Right lobe of liver (tissue), 6 donors: ENCODE measurements around the gene SGPP2. TPM values are rescaled to one million over a fixed set of nuclear protein-coding genes. Genes with fewer than 3 reads are reported as not detected.

Experiments used
- ATAC-seq, 4 donors: fragments of 200-7000 bp; cut with Tn5 transposase; one replicate each; pipeline ENCODE4 v1.9.1; 2020; ENCODE audit warnings: mild to moderate bottlenecking in 4 of 4, moderate library complexity in 4 of 4
- DNase-seq, 3 donors: peaks; one replicate each; pipeline ENCODE4 v3.0.0-alpha.2; 2020
- H3K27ac ChIP-seq, 3 donors: fragments of 200-600 bp; one replicate each; pipeline ENCODE4 v1.8.0; 2022
- H3K27me3 ChIP-seq, 2 donors: fragments of 200-600 bp; one replicate each; pipeline ENCODE4 v1.8.0; 2022
- H3K36me3 ChIP-seq, 4 donors: fragments of 200-600 bp; sonication (generic) in 1 of 4; one replicate each; pipeline versions ENCODE4 v1.5.1 to v1.8.0; 2017 to 2022; ENCODE audit warnings: control low read depth in 1 of 4
- H3K4me1 ChIP-seq, 4 donors: fragments of 200-600 bp; sonication (generic) in 1 of 4; one replicate each; pipeline versions ENCODE4 v1.5.1 to v1.8.0; 2017 to 2022; ENCODE audit warnings: control low read depth in 1 of 4
- H3K4me3 ChIP-seq, 3 donors: fragments of 200-600 bp; one replicate each; pipeline ENCODE4 v1.8.0; 2022
- H3K9me3 ChIP-seq, 4 donors: fragments of 200-600 bp; sonication (generic) in 1 of 4; one replicate each; pipeline versions ENCODE4 v1.5.1 to v1.8.0; 2017 to 2022; ENCODE audit warnings: control low read depth in 1 of 4
- CTCF ChIP-seq, 4 donors: fragments of 200-600 bp in 3 of 4; fragments of 450-650 bp in 1 of 4; IDR thresholded peaks; one replicate each; pipeline versions ENCODE4 v1.5.1 to v1.8.0; 2016 to 2022; ENCODE audit warnings: antibody characterized with exemption in 4 of 4, mild to moderate bottlenecking in 2 of 4
- POLR2A ChIP-seq: fragments of 450-650 bp; IDR thresholded peaks from one replicate; pipeline ENCODE4 v1.6.1; 2017; ENCODE audit warnings: antibody characterized with exemption, mild to moderate bottlenecking
- WGBS: methylation state at CpG from one replicate; pipeline ENCODE4 v1.1.6; 2018; ENCODE audit warnings: low coverage, low lambda C conversion rate; ENCODE audit not compliant: insufficient coverage; ENCODE audit errors: missing lambda C conversion rate; 5-methylcytosine and 5-hydroxymethylcytosine counted together
- intact Hi-C, 2 donors: fragments of 100-400 bp; cut with DNase I; formaldehyde crosslinking; loops; one replicate each; pipeline versions ENCODE4 v1.11.2 to v1.14.1; 2022
- total RNA-seq, 6 experiments: library from RNA; depleted of rRNA in 2 of 6; stranded (reverse); fragments of >200 nt in 2 of 6; fragmentation: NEBNext Ultra II Directional in 3 of 6; extraction: Animal tissue kit (Norgen Biotek cat#: 25700) in 3 of 6; gene quantifications; one replicate each; pipeline versions ENCODE4 v1.1.0 to v1.2.4, GENCODE V29; 2016 to 2023
- donor health status: DM: no; HTN: yes; CAD: no.
- donor health status: DM: no; HTN: no; CAD: no.
- donor health status: DM: no; HTN: no; CAD: no.
- donor health status: DM: no; HTN: yes; CAD: no.
- donor health status: DM: no; HTN: yes; CAD: no.

SGPP2 gene
- total RNA-seq, 6 experiments from 2014 or later = 0.14 to 0.25 (median 0.18) TPM

DNA sequence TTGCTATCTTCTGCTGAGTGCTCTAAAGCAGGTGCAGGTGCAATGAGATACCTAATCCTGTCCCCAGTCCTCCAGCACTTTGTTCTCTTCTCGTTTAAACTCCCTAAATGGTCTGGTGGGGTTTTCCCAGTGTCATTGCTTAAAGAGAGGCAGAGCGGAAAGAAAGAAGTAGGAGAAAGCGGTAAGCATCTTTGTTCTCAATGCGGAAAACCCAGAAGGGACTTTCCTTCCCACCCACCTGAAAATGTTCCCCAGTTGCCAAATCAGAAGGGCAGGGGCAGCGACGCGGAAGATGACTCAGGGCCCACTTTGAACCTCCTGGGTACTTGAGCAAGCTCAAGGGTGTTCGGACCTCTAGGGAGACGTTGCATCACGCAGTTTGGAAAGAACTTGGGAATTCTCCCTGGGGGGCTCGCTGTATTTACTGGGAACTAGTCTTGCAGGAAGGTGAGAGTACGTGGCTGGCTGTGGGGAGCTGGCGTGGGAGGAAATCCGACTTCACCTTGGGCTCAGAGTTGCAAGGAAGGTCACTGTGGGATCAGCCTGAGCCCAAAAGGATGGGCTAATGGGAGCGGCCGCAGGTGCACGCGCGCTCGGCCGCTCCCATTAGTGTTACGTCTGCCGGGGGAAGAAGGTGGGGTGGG lies 589 bp upstream of the SGPP2 start:
- Histone ChIP-seq H3K4me3 (peak overlapping the region in 1 of 3 donors; percentile 49), H3K27ac (no peak overlapping the region), H3K4me1 (peaks cover 0 to 6% (median 0%) of the 10 kb centered on the region in 4 donors), H3K27me3 (peaks cover 0 to 11% of the 10 kb centered on the region in 2 donors), H3K9me3 (no peaks in the 10 kb centered on the region), H3K36me3 (no peaks in the 10 kb centered on the region)
- no peak for TF ChIP-seq POLR2A
- TF ChIP-seq CTCF (IDR thresholded peaks at IDR 0.05) = no peak
- DNase-seq (no peak), ATAC-seq (peak in 1 of 4 donors; percentile 16)
- intact Hi-C loops = no loop called here
- 28% methylated on average over 14 of the region's 23 CpGs for WGBS

GRCh38 chr2:222424729-222425671 lies 657 bp downstream of the SGPP2 start:
- ATAC-seq (peak; percentile 18 to 36 (median 22)), DNase-seq (peak in 2 of 3 donors; percentile 20 to 57)
- H3K4me1 ChIP-seq = peaks cover 0 to 6% (median 0%) of the 10 kb centered on the region in 4 donors
- no peaks in the 10 kb centered on the region for H3K36me3 ChIP-seq
- WGBS = 13% methylated on average over 22 of the region's 74 CpGs
- H3K27ac ChIP-seq = no peak overlapping the region
- peaks cover 0 to 11% of the 10 kb centered on the region in 2 donors for H3K27me3 ChIP-seq
- H3K4me3 ChIP-seq = peak overlapping the region; percentile 25 to 49 (median 32)
- intact Hi-C loops = no loop called here
- no peaks in the 10 kb centered on the region for H3K9me3 ChIP-seq
- TF ChIP-seq CTCF (IDR thresholded peaks at IDR 0.05) (no peak), POLR2A (no peak)

DNA sequence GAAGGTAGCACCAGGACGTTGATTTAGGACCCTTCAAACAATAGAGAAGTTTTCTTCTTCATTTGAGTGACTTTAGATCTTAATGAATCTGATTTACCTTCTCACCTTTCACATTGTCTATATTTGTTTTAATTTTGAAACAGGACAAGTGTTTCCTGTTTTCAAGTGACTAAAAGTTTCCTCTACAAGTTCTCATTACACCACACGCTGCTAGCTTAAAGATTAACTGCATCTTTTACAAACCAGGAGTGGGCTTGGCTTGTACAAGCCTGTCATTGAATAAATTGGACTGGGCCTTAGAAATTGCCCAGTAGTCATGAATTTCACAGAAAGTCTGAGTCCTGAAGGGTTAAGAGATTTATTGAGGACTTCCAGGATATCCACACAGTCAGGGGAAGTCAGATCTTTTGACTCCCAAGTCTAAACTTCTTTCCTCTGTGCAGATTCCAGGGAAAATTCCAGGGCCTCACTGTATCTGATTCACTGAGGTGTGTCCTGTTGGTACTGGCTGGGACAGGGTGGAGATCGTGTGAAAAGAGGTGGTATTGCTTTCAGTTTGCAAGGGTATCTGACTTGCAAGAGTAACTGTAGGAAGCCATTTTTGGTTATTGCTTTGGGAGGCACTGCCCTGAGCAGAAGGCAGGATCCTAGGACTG lies 3.4 kb downstream of the SGPP2 start:
- H3K27me3 ChIP-seq = peaks cover 0 to 11% of the 10 kb centered on the region in 2 donors
- no peaks in the 10 kb centered on the region for H3K36me3 ChIP-seq
- WGBS = 27% methylated on average over 3 of the region's 3 CpGs
- H3K27ac ChIP-seq = no peak overlapping the region
- no peak for TF ChIP-seq POLR2A
- ATAC-seq (peak in 2 of 4 donors; percentile 19 to 36), DNase-seq (no peak)
- H3K4me3 ChIP-seq = no peak overlapping the region
- intact Hi-C loops = no loop called here
- H3K9me3 ChIP-seq = no peaks in the 10 kb centered on the region
- peaks cover 0 to 6% (median 0%) of the 10 kb centered on the region in 4 donors for H3K4me1 ChIP-seq

- no peak for TF ChIP-seq POLR2A
- TF ChIP-seq CTCF (IDR thresholded peaks at IDR 0.05) = no peak
- ATAC-seq (no peak), DNase-seq (no peak)
- no peaks in the 10 kb centered on the region for H3K36me3 ChIP-seq
- H3K27me3 ChIP-seq = peaks cover 0 to 5% of the 10 kb centered on the region in 2 donors
- intact Hi-C loops = no loop called here
- H3K27ac ChIP-seq = no peak overlapping the region
- H3K4me1 ChIP-seq = no peaks in the 10 kb centered on the region
- H3K4me3 ChIP-seq = no peak overlapping the region
- H3K9me3 ChIP-seq = no peaks in the 10 kb centered on the region
- 50% methylated on average over 3 of the region's 3 CpGs for WGBS
Measured at GRCh38 chr2:222430071-222430470, 5.7 kb downstream of the SGPP2 start.
